HepG2 (cell line): Measurements from ENCODE around the gene LYST. TPM values are rescaled to one million over a fixed set of nuclear protein-coding genes. Genes with fewer than 3 reads are reported as not detected.

Source experiments
- BCL6 ChIP-seq: IDR thresholded peaks from 2 replicates; pipeline ENCODE4 v1.6.1; 2016; ENCODE audit warnings: missing genetic modification reagents, missing compliant biosample characterization
- EHMT2 ChIP-seq: fragments of 200-600 bp; sonication (generic); IDR thresholded peaks from 2 replicates; pipeline ENCODE4 v1.7.0; 2017; ENCODE audit warnings: antibody characterized with exemption, low read depth, low read length, borderline replicate concordance
- EZH2 ChIP-seq: conservative IDR thresholded peaks from 2 replicates; pipeline ENCODE4 v1.6.1; 2012; ENCODE audit warnings: mild to moderate bottlenecking, low read depth, low read length, moderate library complexity
- HIVEP1 ChIP-seq: sonication (generic); formaldehyde crosslinking; IDR thresholded peaks from 2 replicates; pipeline ENCODE4 v1.4.0; 2020; ENCODE audit warnings: mild to moderate bottlenecking, missing genetic modification reagents
- KLF16 ChIP-seq, 2 experiments: sonication (generic) in 1 of 2; formaldehyde crosslinking in 1 of 2; IDR thresholded peaks; 2 replicates each; pipeline versions ENCODE4 v1.6.1 to v1.8.0; 2016 to 2023; ENCODE audit warnings: missing genetic modification reagents in 2 of 2, missing compliant biosample characterization in 1 of 2
- KMT2A ChIP-seq: sonication (generic); formaldehyde crosslinking; IDR thresholded peaks from 2 replicates; pipeline ENCODE4 v1.4.0; 2020; ENCODE audit warnings: missing genetic modification reagents
- NBN ChIP-seq: fragments of 450-650 bp; conservative IDR thresholded peaks from 2 replicates; pipeline ENCODE4 v1.6.1; 2017
- POLR2G ChIP-seq: fragments of 200-400 bp; formaldehyde crosslinking; IDR thresholded peaks from 2 replicates; pipeline ENCODE4 v1.6.1; 2018; ENCODE audit warnings: mild to moderate bottlenecking, low read depth, low read length, moderate library complexity
- SP4 ChIP-seq: sonication (generic); formaldehyde crosslinking; IDR thresholded peaks from 2 replicates; pipeline ENCODE4 v1.8.1; 2023; ENCODE audit warnings: mild to moderate bottlenecking, missing genetic modification reagents
- SPEN ChIP-seq: sonication (generic); formaldehyde crosslinking; IDR thresholded peaks from 2 replicates; pipeline ENCODE4 v1.5.1; 2020; ENCODE audit warnings: low read depth, mild to moderate bottlenecking, missing genetic modification reagents
- ZNF264 ChIP-seq: sonication (generic); formaldehyde crosslinking; IDR thresholded peaks from 2 replicates; pipeline ENCODE4 v1.4.0; 2020; ENCODE audit warnings: missing genetic modification reagents
- ZNF335 ChIP-seq: sonication (generic); formaldehyde crosslinking; IDR thresholded peaks from 2 replicates; pipeline ENCODE4 v1.4.0; 2020; ENCODE audit warnings: missing genetic modification reagents
- ZNF337 ChIP-seq: sonication (generic); formaldehyde crosslinking; IDR thresholded peaks from 2 replicates; pipeline ENCODE4 v1.5.1; 2020; ENCODE audit warnings: missing genetic modification reagents, low read depth, mild to moderate bottlenecking, borderline replicate concordance
- ZNF34 ChIP-seq: sonication (generic); formaldehyde crosslinking; IDR thresholded peaks from 2 replicates; pipeline ENCODE4 v1.4.0; 2020; ENCODE audit warnings: mild to moderate bottlenecking, missing genetic modification reagents, borderline replicate concordance
- ZNF737 ChIP-seq: sonication (generic); formaldehyde crosslinking; IDR thresholded peaks from 2 replicates; pipeline ENCODE4 v1.5.0; 2020; ENCODE audit warnings: missing genetic modification reagents, mild to moderate bottlenecking, borderline replicate concordance
- polyA plus RNA-seq, 8 experiments: library from polyadenylated mRNA; depleted of rRNA in 3 of 8; stranded (reverse) in 7 of 8; unstranded in 1 of 8; fragments of >200 nt; fragmentation: Illumina TruSeq in 4 of 8; extraction: Trizol in 4 of 8; gene quantifications; 2 replicates each; pipeline versions ENCODE4 v1.2.1 to v1.2.3, GENCODE V29; 2011 to 2016; ENCODE audit warnings: low read depth in 4 of 8, missing spikeins in 1 of 8, mixed read lengths in 1 of 8; ENCODE audit not compliant: insufficient read depth in 1 of 8
- total RNA-seq, 5 experiments: library from RNA; depleted of rRNA; stranded (reverse); fragments of >200 nt; fragmentation: Illumina TruSeq; extraction: Trizol; gene quantifications; 2 replicates each; pipeline ENCODE4 v1.2.3, GENCODE V29; 2016; ENCODE audit warnings: low read depth in 1 of 5
- TF ChIP-seq, protein P1 (sequence below): sonication (generic); formaldehyde crosslinking; IDR thresholded peaks from one replicate; pipeline ENCODE4 v1.5.1; 2020; ENCODE audit warnings: mild to moderate bottlenecking, missing genetic modification reagents; ENCODE audit errors: not compliant biosample characterization
- TF ChIP-seq, protein P2 (sequence below): fragments of 450-650 bp; IDR thresholded peaks from 2 replicates; pipeline ENCODE4 v1.6.1; 2017
- TF ChIP-seq, protein P3 (sequence below): sonication (generic); formaldehyde crosslinking; IDR thresholded peaks from 2 replicates; pipeline ENCODE4 v1.4.0; 2020; ENCODE audit warnings: missing genetic modification reagents, low read depth, mild to moderate bottlenecking, borderline replicate concordance
- TF ChIP-seq, protein P4 (sequence below): sonication (generic); formaldehyde crosslinking; IDR thresholded peaks from 2 replicates; pipeline ENCODE4 v1.8.0; 2022; ENCODE audit warnings: mild to moderate bottlenecking, missing genetic modification reagents, moderate library complexity

LYST gene
- total and polyA plus RNA-seq, 2 of the 13 experiments (the other 11 are each of a cell fraction or from before 2014, with no cell fraction given), result 0.91 to 2.5 TPM

DNA sequence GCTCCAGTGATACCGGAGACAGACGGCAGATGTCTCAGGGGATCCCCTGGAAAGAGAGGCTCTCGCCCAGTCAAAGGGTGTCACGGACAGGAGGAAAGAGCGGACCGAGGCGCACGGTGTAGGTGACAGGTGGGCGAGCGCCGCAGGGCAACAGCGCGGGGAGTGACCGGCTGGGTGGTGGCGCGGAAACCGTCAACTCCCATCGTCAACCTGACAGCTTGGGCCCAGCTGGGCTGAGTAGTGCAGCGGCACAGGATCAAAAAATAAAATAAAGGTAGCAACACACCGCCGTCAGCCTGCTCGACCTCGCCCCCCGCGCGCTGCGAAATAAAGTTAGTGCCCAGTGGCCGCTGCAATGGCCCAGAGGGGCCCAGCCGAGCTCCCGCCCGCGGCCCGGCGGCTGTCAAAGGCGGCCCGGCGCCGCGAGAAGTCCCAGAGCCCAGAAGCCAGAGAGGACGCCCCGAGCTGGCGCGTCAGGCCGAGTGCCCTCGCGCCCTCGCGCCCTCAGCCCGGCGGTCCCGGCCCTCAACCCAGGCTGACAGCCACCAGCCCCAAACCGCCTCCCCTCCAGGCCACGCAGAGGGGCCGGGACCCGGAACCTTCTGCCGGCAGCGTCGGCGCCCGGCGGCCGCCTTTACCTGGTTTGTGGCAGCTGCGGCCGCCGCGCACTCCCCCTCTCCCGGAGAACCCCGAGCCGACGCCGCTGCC lies at the start of gene LYST (continued):
- TF ChIP-seq, protein P1, sequence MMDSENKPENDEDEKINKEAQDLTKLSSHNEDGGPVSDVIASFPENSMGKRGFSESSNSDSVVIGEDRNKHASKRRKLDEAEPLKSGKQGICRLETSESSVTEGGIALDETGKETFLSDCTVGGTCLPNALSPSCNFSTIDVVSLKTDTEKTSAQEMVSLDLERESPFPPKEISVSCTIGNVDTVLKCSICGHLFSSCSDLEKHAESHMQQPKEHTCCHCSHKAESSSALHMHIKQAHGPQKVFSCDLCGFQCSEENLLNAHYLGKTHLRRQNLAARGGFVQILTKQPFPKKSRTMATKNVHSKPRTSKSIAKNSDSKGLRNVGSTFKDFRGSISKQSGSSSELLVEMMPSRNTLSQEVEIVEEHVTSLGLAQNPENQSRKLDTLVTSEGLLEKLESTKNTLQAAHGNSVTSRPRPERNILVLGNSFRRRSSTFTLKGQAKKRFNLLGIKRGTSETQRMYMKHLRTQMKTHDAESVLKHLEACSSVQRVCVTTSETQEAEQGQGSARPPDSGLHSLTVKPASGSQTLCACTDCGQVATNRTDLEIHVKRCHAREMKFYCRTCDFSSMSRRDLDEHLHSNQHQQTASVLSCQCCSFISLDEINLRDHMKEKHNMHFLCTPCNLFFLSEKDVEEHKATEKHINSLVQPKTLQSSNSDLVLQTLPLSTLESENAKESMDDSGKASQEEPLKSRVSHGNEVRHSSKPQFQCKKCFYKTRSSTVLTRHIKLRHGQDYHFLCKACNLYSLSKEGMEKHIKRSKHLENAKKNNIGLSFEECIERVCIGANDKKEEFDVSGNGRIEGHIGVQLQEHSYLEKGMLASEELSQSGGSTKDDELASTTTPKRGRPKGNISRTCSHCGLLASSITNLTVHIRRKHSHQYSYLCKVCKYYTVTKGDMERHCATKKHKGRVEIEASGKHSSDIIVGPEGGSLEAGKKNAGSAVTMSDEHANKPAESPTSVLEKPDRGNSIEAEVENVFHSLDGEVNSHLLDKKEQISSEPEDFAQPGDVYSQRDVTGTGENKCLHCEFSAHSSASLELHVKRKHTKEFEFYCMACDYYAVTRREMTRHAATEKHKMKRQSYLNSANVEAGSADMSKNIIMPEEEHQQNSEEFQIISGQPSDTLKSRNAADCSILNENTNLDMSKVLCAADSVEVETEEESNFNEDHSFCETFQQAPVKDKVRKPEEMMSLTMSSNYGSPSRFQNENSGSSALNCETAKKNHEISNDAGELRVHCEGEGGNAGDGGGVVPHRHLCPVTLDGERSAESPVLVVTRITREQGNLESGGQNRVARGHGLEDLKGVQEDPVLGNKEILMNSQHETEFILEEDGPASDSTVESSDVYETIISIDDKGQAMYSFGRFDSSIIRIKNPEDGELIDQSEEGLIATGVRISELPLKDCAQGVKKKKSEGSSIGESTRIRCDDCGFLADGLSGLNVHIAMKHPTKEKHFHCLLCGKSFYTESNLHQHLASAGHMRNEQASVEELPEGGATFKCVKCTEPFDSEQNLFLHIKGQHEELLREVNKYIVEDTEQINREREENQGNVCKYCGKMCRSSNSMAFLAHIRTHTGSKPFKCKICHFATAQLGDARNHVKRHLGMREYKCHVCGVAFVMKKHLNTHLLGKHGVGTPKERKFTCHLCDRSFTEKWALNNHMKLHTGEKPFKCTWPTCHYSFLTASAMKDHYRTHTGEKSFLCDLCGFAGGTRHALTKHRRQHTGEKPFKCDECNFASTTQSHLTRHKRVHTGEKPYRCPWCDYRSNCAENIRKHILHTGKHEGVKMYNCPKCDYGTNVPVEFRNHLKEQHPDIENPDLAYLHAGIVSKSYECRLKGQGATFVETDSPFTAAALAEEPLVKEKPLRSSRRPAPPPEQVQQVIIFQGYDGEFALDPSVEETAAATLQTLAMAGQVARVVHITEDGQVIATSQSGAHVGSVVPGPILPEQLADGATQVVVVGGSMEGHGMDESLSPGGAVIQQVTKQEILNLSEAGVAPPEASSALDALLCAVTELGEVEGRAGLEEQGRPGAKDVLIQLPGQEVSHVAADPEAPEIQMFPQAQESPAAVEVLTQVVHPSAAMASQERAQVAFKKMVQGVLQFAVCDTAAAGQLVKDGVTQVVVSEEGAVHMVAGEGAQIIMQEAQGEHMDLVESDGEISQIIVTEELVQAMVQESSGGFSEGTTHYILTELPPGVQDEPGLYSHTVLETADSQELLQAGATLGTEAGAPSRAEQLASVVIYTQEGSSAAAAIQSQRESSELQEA (CRISPR knock-in tag), result no peak
- TF ChIP-seq, protein P2, sequence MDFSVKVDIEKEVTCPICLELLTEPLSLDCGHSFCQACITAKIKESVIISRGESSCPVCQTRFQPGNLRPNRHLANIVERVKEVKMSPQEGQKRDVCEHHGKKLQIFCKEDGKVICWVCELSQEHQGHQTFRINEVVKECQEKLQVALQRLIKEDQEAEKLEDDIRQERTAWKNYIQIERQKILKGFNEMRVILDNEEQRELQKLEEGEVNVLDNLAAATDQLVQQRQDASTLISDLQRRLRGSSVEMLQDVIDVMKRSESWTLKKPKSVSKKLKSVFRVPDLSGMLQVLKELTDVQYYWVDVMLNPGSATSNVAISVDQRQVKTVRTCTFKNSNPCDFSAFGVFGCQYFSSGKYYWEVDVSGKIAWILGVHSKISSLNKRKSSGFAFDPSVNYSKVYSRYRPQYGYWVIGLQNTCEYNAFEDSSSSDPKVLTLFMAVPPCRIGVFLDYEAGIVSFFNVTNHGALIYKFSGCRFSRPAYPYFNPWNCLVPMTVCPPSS, result no peak
- no peak for TF ChIP-seq ZNF335 (CRISPR knock-in tag)
- TF ChIP-seq BCL6 (CRISPR knock-in tag), result peak; percentile 0; the same call in 1 of the 2 replicates
- TF ChIP-seq, protein P3, sequence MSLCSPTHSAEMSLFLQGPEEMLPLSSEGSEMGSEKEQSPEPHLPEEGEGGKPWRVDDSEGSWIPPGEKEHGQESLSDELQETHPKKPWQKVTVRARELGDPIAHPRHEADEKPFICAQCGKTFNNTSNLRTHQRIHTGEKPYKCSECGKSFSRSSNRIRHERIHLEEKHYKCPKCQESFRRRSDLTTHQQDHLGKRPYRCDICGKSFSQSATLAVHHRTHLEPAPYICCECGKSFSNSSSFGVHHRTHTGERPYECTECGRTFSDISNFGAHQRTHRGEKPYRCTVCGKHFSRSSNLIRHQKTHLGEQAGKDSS (CRISPR knock-in tag), result no peak
- 0 out of 2 replicates have a peak, but pooled peaks have one; percentile 31 for TF ChIP-seq KMT2A (CRISPR knock-in tag)
- no peak for TF ChIP-seq NBN
- TF ChIP-seq EZH2, result no peak
- no peak for TF ChIP-seq ZNF337 (CRISPR knock-in tag)
- no peak for TF ChIP-seq ZNF737 (CRISPR knock-in tag)
- no peak for TF ChIP-seq ZNF34
- no peak for TF ChIP-seq SP4 (CRISPR knock-in tag)
- TF ChIP-seq EHMT2, result no peak
- TF ChIP-seq, protein P4, sequence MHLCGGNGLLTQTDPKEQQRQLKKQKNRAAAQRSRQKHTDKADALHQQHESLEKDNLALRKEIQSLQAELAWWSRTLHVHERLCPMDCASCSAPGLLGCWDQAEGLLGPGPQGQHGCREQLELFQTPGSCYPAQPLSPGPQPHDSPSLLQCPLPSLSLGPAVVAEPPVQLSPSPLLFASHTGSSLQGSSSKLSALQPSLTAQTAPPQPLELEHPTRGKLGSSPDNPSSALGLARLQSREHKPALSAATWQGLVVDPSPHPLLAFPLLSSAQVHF, result no peak
- no peak for TF ChIP-seq POLR2G
- no peak for TF ChIP-seq HIVEP1
- TF ChIP-seq KLF16 (CRISPR knock-in tag; IDR thresholded peaks at IDR 0.05), result no peak
- TF ChIP-seq SPEN, result 0 out of 2 replicates have a peak, but pooled peaks have one; percentile 15
- no peak for TF ChIP-seq ZNF264
